Left lung (tissue), 10 donors: ENCODE results near the gene ACOT7. TPM values are rescaled to one million over a fixed set of nuclear protein-coding genes. Genes with fewer than 3 reads are reported as not detected.

ENCODE experiments used
- ATAC-seq: fragments of 200-7000 bp; cut with Tn5 transposase; one replicate; pipeline ENCODE4 v1.9.1; 2020; ENCODE audit warnings: moderate library complexity
- DNase-seq, 4 donors: peaks; one replicate each; pipeline ENCODE4 v3.0.0-alpha.2; 2013 to 2020
- H3K27ac ChIP-seq, 2 donors: fragments of 200-600 bp; sonication (generic) in 1 of 2; one replicate each; pipeline versions ENCODE4 v1.5.0 to v1.8.0; 2020 to 2021
- H3K27me3 ChIP-seq, 2 donors: fragments of 200-600 bp; sonication (generic) in 1 of 2; one replicate each; pipeline versions ENCODE4 v1.5.0 to v1.8.0; 2020 to 2021
- H3K36me3 ChIP-seq, 2 donors: fragments of 200-600 bp; sonication (generic) in 1 of 2; one replicate each; pipeline versions ENCODE4 v1.5.0 to v1.8.0; 2020 to 2021
- H3K4me1 ChIP-seq, 2 donors: fragments of 200-600 bp; one replicate each; pipeline ENCODE4 v1.8.0; 2021
- H3K4me3 ChIP-seq, 2 donors: fragments of 200-600 bp; sonication (generic) in 1 of 2; one replicate each; pipeline versions ENCODE4 v1.5.0 to v1.8.0; 2020 to 2021; ENCODE audit warnings: mild to moderate bottlenecking in 1 of 2
- H3K9me3 ChIP-seq, 2 donors: fragments of 200-600 bp; sonication (generic) in 1 of 2; one replicate each; pipeline versions ENCODE4 v1.5.0 to v1.8.0; 2020 to 2021
- intact Hi-C, 2 donors: fragments of 100-400 bp; cut with DNase I; formaldehyde crosslinking; loops; one replicate each; pipeline versions ENCODE4 v1.11.2 to v1.14.2; 2022
- polyA plus RNA-seq, 6 donors: library from polyadenylated mRNA; unstranded; fragments of 120-200 nt; gene quantifications; one replicate each; pipeline ENCODE4 v1.2.1, GENCODE V29; 2013; ENCODE audit not compliant: insufficient read length in 6 of 6
- total RNA-seq, 2 donors: library from RNA; stranded (reverse); fragmentation: NEBNext Ultra II Directional; extraction: Animal tissue kit (Norgen Biotek cat#: 25700); gene quantifications; one replicate each; pipeline ENCODE4 v1.2.1, GENCODE V29; 2021
- TF ChIP-seq, protein P1 (sequence below), 2 donors: fragments of 200-600 bp; sonication (generic) in 1 of 2; IDR thresholded peaks; one replicate each; pipeline versions ENCODE4 v1.5.0 to v1.8.0; 2021; ENCODE audit warnings: antibody characterized with exemption in 2 of 2
- donor health status: DM: no; HTN: yes; CAD: no.
- donor health status: DM: no; HTN: no; CAD: no.

ACOT7 gene
- total and polyA plus RNA-seq, 8 donors, result 13.1 to 30.1 (median 14.9) TPM

DNA sequence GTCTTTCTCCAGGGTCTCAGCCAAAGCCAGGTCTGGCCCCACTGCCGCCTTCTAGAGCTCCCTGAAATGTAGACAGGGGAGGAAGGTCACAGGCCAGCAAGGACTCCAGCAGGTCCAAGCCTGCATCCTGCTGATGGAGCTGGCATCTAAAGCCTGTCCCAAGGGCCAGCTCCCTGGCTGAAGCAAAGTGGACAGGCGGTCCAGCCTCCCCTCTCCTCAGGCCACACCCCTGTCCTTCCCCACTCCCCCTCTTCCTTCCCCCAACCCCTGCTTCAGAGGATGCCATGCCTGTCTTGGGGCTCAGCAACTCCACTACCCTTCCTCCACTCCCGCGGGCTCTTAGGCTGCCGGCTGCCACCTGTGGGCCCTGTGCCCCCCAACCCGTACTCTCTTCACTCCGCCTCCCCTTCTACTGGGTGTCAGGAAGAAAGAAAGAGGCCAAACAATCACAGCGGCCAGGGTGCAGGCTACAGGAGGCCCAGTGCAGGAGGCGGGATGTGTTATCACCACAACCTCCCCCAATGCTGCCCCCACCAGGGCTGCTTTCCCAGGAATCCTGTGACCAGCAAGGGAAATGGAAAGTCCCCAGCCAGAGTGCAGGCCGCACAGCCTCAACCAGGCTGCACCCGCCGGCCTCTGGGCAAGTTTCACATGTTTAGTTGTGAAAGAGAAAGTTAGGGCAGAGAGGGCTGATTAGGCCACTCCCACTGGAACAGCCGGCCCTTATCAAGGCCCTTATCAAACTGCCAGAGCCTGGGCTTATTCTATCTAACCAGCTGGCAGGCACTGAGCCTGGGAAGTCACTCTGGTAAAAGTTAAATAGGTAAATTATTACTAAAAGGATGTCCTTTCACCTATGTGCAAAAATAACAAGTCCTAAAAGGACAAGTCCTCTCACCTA, 34.1 kb downstream of the ACOT7 start:
- peaks cover 13 to 31% of the 10 kb centered on the region in 2 donors for H3K4me1 ChIP-seq

DNA sequence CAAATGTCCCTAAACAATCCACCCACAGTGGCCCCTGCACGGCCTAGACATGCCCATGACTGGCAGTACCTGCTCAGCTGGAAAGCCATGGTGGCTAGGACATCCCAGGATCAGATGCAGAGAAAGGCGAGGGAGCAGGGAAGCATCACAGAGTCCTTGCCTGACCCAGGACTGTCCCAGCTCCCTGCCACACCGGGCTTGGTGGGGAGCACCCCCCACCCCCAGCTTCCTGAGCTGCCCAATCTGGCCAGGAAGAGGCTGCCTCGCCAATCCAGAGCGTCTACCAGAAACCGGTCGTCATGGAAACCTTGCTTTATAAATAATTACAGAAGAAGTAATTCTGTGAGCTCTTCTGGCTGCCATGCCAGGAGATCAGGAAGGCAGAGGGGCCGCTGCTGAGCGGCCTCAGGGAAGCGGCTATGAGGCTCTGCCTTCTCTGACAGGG, 34.8 kb downstream of the ACOT7 start:
- TF ChIP-seq, protein P1, sequence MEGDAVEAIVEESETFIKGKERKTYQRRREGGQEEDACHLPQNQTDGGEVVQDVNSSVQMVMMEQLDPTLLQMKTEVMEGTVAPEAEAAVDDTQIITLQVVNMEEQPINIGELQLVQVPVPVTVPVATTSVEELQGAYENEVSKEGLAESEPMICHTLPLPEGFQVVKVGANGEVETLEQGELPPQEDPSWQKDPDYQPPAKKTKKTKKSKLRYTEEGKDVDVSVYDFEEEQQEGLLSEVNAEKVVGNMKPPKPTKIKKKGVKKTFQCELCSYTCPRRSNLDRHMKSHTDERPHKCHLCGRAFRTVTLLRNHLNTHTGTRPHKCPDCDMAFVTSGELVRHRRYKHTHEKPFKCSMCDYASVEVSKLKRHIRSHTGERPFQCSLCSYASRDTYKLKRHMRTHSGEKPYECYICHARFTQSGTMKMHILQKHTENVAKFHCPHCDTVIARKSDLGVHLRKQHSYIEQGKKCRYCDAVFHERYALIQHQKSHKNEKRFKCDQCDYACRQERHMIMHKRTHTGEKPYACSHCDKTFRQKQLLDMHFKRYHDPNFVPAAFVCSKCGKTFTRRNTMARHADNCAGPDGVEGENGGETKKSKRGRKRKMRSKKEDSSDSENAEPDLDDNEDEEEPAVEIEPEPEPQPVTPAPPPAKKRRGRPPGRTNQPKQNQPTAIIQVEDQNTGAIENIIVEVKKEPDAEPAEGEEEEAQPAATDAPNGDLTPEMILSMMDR (IDR thresholded peaks at IDR 0.05), result no peak
- H3K4me1 ChIP-seq, result peaks cover 17 to 37% of the 10 kb centered on the region in 2 donors
- H3K27me3 ChIP-seq, result no peaks in the 10 kb centered on the region
- ATAC-seq (peak; percentile 19), DNase-seq (peak in 2 of 4 donors; percentile 62 to 90)
- H3K36me3 ChIP-seq, result no peaks in the 10 kb centered on the region
- H3K27ac ChIP-seq, result peak overlapping the region; percentile 81 to 84
- no peak overlapping the region for H3K4me3 ChIP-seq
- no peaks in the 10 kb centered on the region for H3K9me3 ChIP-seq
- intact Hi-C loops, result no loop called here

More for the DNA sequence above, 34.1 kb downstream of the ACOT7 start:
- no peaks in the 10 kb centered on the region for H3K27me3 ChIP-seq
- peak overlapping the region; percentile 81 to 84 for H3K27ac ChIP-seq
- no peaks in the 10 kb centered on the region for H3K36me3 ChIP-seq
- DNase-seq, result peak in 3 of 4 donors; percentile 59 to 86 (median 80)
- H3K9me3 ChIP-seq, result no peaks in the 10 kb centered on the region
- intact Hi-C loops, result loop anchor here in 1 of 2 donors (5.0 kb wide), 1 partner anchor 43 kb away; no protein-coding TSS in a partner anchor
- TF ChIP-seq, protein P1 (IDR thresholded peaks at IDR 0.05), result no peak
- no peak overlapping the region for H3K4me3 ChIP-seq
- peak; percentile 94 for ATAC-seq

DNA sequence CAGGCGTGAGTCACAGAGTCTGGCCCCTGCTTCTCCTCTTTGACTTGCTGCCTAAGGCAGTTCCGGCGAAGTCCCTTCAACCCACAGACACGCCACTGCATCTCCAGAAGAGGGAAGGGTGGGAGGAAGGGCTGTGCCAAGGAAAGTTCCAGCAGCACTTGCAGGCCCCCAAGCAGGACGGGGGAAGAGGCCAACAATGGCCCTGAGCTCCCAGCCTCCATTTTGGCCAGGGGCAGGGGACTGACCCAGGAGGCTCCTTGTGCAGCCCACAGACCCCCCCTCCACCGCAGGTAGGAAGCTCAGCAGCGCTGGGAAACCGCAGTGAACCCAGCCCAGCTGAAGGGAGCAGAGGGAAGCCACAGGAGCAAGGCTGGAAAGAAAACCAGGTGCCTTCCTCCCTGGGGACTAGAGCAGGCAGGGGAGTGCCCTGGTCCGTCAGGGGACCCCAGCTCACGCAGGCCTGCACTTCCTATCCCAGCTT, 35.4 kb downstream of the ACOT7 start:
- H3K27me3 ChIP-seq, result no peaks in the 10 kb centered on the region
- peak overlapping the region; percentile 81 to 84 for H3K27ac ChIP-seq
- DNase-seq (no peak), ATAC-seq (no peak)
- H3K4me1 ChIP-seq, result peaks cover 21 to 43% of the 10 kb centered on the region in 2 donors
- TF ChIP-seq, protein P1 (IDR thresholded peaks at IDR 0.05), result no peak
- no peak overlapping the region for H3K4me3 ChIP-seq
- H3K9me3 ChIP-seq, result no peaks in the 10 kb centered on the region
- intact Hi-C loops, result no loop called here
- H3K36me3 ChIP-seq, result no peaks in the 10 kb centered on the region

DNA sequence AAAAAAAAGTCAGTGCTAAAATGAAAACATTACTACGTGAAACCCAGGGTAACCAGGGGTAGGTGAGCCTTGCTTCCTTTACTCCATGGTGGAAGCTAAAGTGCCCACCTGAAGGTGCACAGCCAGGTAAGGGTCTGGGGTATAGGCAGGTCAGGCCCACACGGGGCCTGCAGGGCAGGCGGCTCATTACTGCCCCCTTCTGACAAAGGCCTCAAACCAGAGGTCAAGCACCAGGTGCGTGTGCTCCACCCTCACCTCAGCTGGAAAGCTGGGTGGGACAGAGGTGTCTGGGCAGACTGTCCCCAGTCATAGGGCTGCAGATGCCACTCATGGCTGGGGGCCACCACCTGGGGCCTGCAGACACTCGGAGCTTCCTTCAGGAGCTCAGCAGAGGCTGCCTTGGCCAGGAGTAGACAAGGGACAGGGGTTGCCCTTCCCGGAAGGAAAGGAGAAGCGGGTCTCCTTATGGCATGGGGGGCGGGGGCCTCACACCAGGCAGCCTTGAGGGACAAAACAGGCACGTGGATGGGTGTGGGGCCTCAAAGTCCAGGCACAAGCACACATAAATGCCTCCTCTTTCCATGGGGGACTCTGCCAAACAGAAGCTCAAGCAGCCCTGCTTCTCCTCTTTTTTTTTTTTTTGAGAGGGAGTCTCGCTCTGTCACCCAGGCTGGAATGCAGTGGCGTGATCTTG, 36.2 kb downstream of the ACOT7 start:
- Histone ChIP-seq H3K27me3 (no peaks in the 10 kb centered on the region), H3K36me3 (no peaks in the 10 kb centered on the region), H3K4me1 (peaks cover 21 to 47% of the 10 kb centered on the region in 2 donors), H3K4me3 (no peak overlapping the region), H3K27ac (no peak overlapping the region), H3K9me3 (no peaks in the 10 kb centered on the region)
- intact Hi-C loops, result no loop called here
- DNase-seq, result no peak
- no peak for ATAC-seq
- TF ChIP-seq, protein P1 (IDR thresholded peaks at IDR 0.05), result no peak

DNA sequence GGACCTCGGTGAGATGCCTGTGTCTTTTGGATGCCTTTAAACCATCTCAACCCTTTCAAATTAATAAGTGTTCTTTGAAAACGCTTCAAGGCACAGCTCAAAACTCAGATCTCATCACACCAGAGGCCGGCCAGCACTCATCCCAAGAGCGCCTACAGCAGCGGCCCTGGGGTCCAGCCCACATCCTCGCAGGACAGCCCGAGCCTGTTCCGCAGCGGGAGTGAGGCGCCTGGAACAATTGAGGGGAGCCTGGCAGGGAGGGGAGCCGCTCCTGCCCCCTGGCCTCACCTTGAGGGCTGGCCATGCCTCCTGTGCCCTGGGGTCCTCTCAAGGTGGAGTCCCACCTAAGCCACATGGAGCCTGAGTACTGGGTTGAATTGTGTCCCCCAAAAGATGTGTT, 37.9 kb downstream of the ACOT7 start:
- no peak overlapping the region for H3K27ac ChIP-seq
- DNase-seq (no peak), ATAC-seq (no peak)
- TF ChIP-seq, protein P1 (IDR thresholded peaks at IDR 0.05), result no peak
- intact Hi-C loops, result no loop called here
- no peaks in the 10 kb centered on the region for H3K9me3 ChIP-seq
- H3K36me3 ChIP-seq, result no peaks in the 10 kb centered on the region
- no peaks in the 10 kb centered on the region for H3K27me3 ChIP-seq
- H3K4me3 ChIP-seq, result no peak overlapping the region
- H3K4me1 ChIP-seq, result peaks cover 21 to 47% of the 10 kb centered on the region in 2 donors
